GM23338 (cell line): Measurements from ENCODE around the gene DOCK1. TPM values are rescaled to one million over a fixed set of nuclear protein-coding genes. Genes with fewer than 3 reads are reported as not detected.

Experiments used
- ATAC-seq: fragments of 200-7000 bp; cut with Tn5 transposase; 3 replicates; pipeline ENCODE4 v1.9.1; 2020
- DNase-seq: peaks from one replicate; pipeline ENCODE4 v3.0.0-alpha.2; 2015; ENCODE audit warnings: low spot score
- H2AFZ ChIP-seq: fragments of 200-600 bp; sonication (generic); 2 replicates; pipeline ENCODE4 v1.8.0; 2016; ENCODE audit warnings: antibody characterized with exemption, mild to moderate bottlenecking, moderate library complexity
- H3F3A ChIP-seq: fragments of 200-600 bp; sonication (generic); replicated peaks from 2 replicates; pipeline ENCODE4 v1.8.0; 2017; ENCODE audit warnings: antibody characterized with exemption, mixed run types, low read depth
- H3K27ac ChIP-seq: fragments of 200-600 bp; sonication (generic); 2 replicates; pipeline ENCODE4 v1.6.1; 2016; ENCODE audit warnings: low read depth
- H3K27me3 ChIP-seq: fragments of 200-600 bp; sonication (generic); 2 replicates; pipeline ENCODE4 v1.8.0; 2016; ENCODE audit warnings: mild to moderate bottlenecking, mixed run types, moderate library complexity; ENCODE audit not compliant: insufficient read depth
- H3K36me3 ChIP-seq: fragments of 200-600 bp; sonication (generic); 2 replicates; pipeline ENCODE4 v1.8.0; 2016; ENCODE audit warnings: mild to moderate bottlenecking; ENCODE audit not compliant: insufficient read depth
- H3K4me1 ChIP-seq: fragments of 200-600 bp; sonication (generic); 2 replicates; pipeline ENCODE4 v1.8.0; 2016; ENCODE audit warnings: mild to moderate bottlenecking, moderate library complexity; ENCODE audit not compliant: insufficient read depth
- H3K4me2 ChIP-seq: fragments of 200-600 bp; sonication (generic); 2 replicates; pipeline ENCODE4 v1.7.1; 2017; ENCODE audit warnings: mixed run types
- H3K4me3 ChIP-seq: fragments of 200-600 bp; sonication (generic); 2 replicates; pipeline ENCODE4 v1.6.1; 2016; ENCODE audit warnings: mixed run types
- H3K79me2 ChIP-seq: fragments of 200-600 bp; sonication (generic); replicated peaks from 2 replicates; pipeline ENCODE4 v1.8.0; 2017; ENCODE audit warnings: mild to moderate bottlenecking; ENCODE audit not compliant: insufficient read depth
- H3K9me2 ChIP-seq: fragments of 200-600 bp; sonication (generic); 2 replicates; pipeline ENCODE4 v1.8.0; 2017; ENCODE audit not compliant: insufficient read depth
- H4K20me1 ChIP-seq: fragments of 200-600 bp; sonication (generic); replicated peaks from 2 replicates; pipeline ENCODE4 v1.8.0; 2017; ENCODE audit warnings: mild to moderate bottlenecking; ENCODE audit not compliant: insufficient read depth
- H3K27ac Mint-ChIP-seq: 2 replicates; pipeline ENCODE4 v1.8.0; 2020; ENCODE audit warnings: inconsistent platforms, mild to moderate bottlenecking, moderate library complexity, mixed read lengths
- H3K27me3 Mint-ChIP-seq: 3 replicates; pipeline ENCODE4 v1.8.0; 2022; ENCODE audit warnings: low read depth, mild to moderate bottlenecking, moderate library complexity, mixed read lengths, inconsistent platforms; ENCODE audit not compliant: insufficient read depth, poor library complexity
- H3K36me3 Mint-ChIP-seq: 3 replicates; pipeline ENCODE4 v1.8.0; 2021; ENCODE audit warnings: low read depth, mild to moderate bottlenecking, inconsistent platforms, moderate library complexity, mixed read lengths
- H3K4me1 Mint-ChIP-seq: 3 replicates; pipeline ENCODE4 v1.8.0; 2020; ENCODE audit warnings: mild to moderate bottlenecking, inconsistent platforms, mixed read lengths
- H3K4me3 Mint-ChIP-seq: 3 replicates; pipeline ENCODE4 v1.8.0; 2021; ENCODE audit warnings: moderate library complexity, mild to moderate bottlenecking, inconsistent platforms, mixed read lengths
- H3K9me3 Mint-ChIP-seq: 3 replicates; pipeline ENCODE4 v1.8.0; 2020; ENCODE audit warnings: moderate library complexity, mild to moderate bottlenecking, inconsistent platforms, mixed read lengths
- CREB1 ChIP-seq: fragments of 250-450 bp; sonication (Bioruptor Pico); IDR thresholded peaks from 2 replicates; pipeline ENCODE4 v1.5.0; 2020; ENCODE audit warnings: low read depth, mild to moderate bottlenecking, moderate library complexity
- EZH2phosphoT487 ChIP-seq: fragments of 200-600 bp; sonication (generic); IDR thresholded peaks from one replicate; pipeline ENCODE4 v1.8.1; 2018; ENCODE audit warnings: antibody characterized with exemption; ENCODE audit not compliant: unreplicated experiment
- JUNB ChIP-seq: IDR thresholded peaks from one replicate; pipeline ENCODE4 v1.6.1; 2016; ENCODE audit warnings: antibody characterized with exemption; ENCODE audit not compliant: unreplicated experiment
- NANOG ChIP-seq: IDR thresholded peaks from 2 replicates; pipeline ENCODE4 v1.6.1; 2016; ENCODE audit warnings: antibody characterized with exemption, borderline replicate concordance
- POLR2AphosphoS5 ChIP-seq: IDR thresholded peaks from 2 replicates; pipeline ENCODE4 v1.6.1; 2016; ENCODE audit warnings: antibody characterized with exemption, low read depth
- ZNF114 ChIP-seq: fragments of 250-450 bp; sonication (Bioruptor Pico); IDR thresholded peaks from 2 replicates; pipeline ENCODE4 v1.5.0; 2020; ENCODE audit warnings: mild to moderate bottlenecking, moderate library complexity
- polyA plus RNA-seq: library from polyadenylated mRNA; unstranded; fragments of >200 nt; fragmentation: Nextera tagmentation; extraction: Ambion mirVana; gene quantifications from 2 replicates; pipeline ENCODE4 v1.2.1, GENCODE V29; 2016
- total RNA-seq: library from RNA; depleted of rRNA; stranded (reverse); fragments of >200 nt; shearing (Covaris generic); gene quantifications from 2 replicates; pipeline ENCODE4 v1.2.3, GENCODE V29; 2014
- TF ChIP-seq, protein P1 (sequence below), 2 experiments: fragments of 200-600 bp in 1 of 2; sonication (generic) in 1 of 2; conservative IDR thresholded peaks; 2 replicates each; pipeline versions ENCODE4 v1.5.1 to v1.6.1; 2016 to 2017; ENCODE audit warnings: antibody characterized with exemption in 2 of 2, low read depth in 2 of 2, mild to moderate bottlenecking in 2 of 2, moderate library complexity in 1 of 2
- TF ChIP-seq, protein P2 (sequence below): fragments of 250-450 bp; sonication (Bioruptor Pico); IDR thresholded peaks from 2 replicates; pipeline ENCODE4 v1.5.0; 2020; ENCODE audit warnings: mild to moderate bottlenecking, moderate library complexity

DOCK1 gene
- total and polyA plus RNA-seq, 2 experiments from 2014 or later: 13.2 to 55.3 TPM

DNA sequence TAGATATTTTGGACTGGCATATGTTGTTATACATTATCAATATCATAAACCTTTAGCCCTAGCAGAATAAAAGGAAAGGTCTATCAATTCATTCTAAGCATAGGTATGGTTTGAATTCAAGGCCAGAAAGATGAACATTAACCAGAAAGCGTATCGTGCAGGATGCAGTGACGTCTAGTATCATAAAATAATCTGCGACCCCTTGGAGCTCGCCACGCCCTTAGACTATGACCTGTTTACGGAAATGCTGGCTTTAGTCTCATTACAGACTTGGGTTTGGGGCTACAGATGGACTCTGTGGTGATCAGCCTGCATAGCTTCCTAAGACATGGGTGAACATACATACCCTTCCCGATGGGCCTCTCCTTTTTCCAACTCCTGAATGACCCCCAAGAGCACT, 269.6 kb downstream of the DOCK1 start (continued):
- TF ChIP-seq, protein P1, sequence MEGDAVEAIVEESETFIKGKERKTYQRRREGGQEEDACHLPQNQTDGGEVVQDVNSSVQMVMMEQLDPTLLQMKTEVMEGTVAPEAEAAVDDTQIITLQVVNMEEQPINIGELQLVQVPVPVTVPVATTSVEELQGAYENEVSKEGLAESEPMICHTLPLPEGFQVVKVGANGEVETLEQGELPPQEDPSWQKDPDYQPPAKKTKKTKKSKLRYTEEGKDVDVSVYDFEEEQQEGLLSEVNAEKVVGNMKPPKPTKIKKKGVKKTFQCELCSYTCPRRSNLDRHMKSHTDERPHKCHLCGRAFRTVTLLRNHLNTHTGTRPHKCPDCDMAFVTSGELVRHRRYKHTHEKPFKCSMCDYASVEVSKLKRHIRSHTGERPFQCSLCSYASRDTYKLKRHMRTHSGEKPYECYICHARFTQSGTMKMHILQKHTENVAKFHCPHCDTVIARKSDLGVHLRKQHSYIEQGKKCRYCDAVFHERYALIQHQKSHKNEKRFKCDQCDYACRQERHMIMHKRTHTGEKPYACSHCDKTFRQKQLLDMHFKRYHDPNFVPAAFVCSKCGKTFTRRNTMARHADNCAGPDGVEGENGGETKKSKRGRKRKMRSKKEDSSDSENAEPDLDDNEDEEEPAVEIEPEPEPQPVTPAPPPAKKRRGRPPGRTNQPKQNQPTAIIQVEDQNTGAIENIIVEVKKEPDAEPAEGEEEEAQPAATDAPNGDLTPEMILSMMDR (conservative IDR thresholded peaks at IDR 0.05; ENCODE audit: low read depth in 2 of 2): no peak
- no peak for TF ChIP-seq EZH2phosphoT487

DNA sequence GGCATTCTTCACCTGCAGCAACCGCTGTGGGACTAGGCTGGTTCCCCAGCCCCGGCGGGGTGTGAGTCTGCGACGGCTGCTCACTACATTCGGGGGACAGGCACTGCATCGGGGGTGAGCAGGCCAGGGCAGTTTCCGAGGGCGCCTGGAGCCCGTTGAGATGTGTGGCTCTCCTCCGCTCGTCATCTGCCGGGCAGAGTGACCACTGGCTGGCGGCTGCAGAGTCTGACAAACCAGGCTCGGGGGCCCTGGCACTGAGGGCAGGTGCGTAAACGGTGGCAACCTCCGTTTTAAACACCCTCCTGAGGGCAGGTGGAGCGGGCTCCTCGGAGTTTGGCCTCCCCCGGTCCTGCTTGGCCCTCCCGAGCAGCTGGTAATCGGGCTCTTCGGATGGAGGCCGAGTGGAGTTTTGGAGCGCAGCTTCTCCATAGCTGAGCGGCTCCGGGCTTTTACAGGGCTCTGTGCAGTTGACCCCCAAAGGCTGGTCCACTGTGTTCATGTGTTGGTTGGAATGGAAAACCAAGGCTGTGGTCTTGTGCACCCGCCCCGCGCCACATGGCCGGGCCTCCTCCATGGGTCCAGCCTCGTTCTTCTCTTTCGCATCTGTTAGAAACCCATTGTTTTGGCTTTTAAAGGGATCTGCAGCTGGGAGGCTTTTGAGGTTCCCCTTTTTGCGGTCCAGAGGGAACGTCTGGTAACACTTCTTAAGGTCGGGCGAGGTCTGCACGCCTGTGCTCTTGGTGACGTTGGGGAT, 270.3 kb downstream of the DOCK1 start:
- Histone ChIP-seq H3K36me3 (no peaks in the 10 kb centered on the region), H3K79me2 (no peaks in the 10 kb centered on the region), H3K27me3 (no peaks in the 10 kb centered on the region), H3F3A (no peaks in the 10 kb centered on the region), H2AFZ (no peak overlapping the region), H3K4me3 (no peak overlapping the region), H3K9me2 (no peaks in the 10 kb centered on the region), H4K20me1 (no peaks in the 10 kb centered on the region), H3K4me2 (no peak overlapping the region), H3K27ac (no peak overlapping the region), H3K4me1 (no peaks in the 10 kb centered on the region)
- Mint-ChIP-seq H3K36me3 (no peaks in the 10 kb centered on the region), H3K4me3 (no peak overlapping the region), H3K4me1 (peaks cover 11% of the 10 kb centered on the region), H3K27me3 (peaks cover 7% of the 10 kb centered on the region), H3K27ac (no peak overlapping the region; the same call in 1 of the 2 replicates), H3K9me3 (no peaks in the 10 kb centered on the region)
- DNase-seq (no peak), ATAC-seq (no peak)
- TF ChIP-seq JUNB: no peak
- TF ChIP-seq ZNF114 (CRISPR knock-in tag): no peak
- no peak for TF ChIP-seq NANOG

DNA sequence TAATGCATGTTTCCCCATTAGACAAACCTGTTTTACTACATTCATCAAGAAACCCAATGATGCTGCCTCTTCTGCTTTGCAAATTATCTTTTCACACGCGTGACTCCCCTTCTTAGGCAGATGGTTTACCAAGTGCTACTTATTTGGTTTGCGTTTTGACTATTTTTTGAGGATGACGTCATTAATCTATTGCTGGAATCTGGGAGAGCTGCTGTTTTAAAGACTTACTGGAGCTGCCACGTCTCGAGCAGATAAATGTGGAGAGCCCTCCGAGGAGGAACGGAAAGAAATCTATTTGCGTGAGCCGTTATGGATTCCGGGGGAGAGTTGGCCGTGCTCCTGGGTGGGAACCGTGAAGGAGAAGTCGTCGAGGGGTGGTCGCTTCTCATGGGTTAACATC, 271.4 kb downstream of the DOCK1 start:
- Mint-ChIP-seq H3K4me1 (peaks cover 11% of the 10 kb centered on the region), H3K27ac (peak overlapping the region; percentile 64; the same call in 1 of the 2 replicates), H3K27me3 (peaks cover 9% of the 10 kb centered on the region), H3K36me3 (no peaks in the 10 kb centered on the region), H3K9me3 (no peaks in the 10 kb centered on the region), H3K4me3 (no peak overlapping the region)
- Histone ChIP-seq H3K27ac (no peak overlapping the region), H3K27me3 (no peaks in the 10 kb centered on the region), H2AFZ (no peak overlapping the region), H3K4me3 (no peak overlapping the region), H3K79me2 (no peaks in the 10 kb centered on the region), H3K4me2 (no peak overlapping the region), H3F3A (no peaks in the 10 kb centered on the region), H3K36me3 (no peaks in the 10 kb centered on the region), H3K9me2 (no peaks in the 10 kb centered on the region), H3K4me1 (no peaks in the 10 kb centered on the region), H4K20me1 (no peaks in the 10 kb centered on the region)
- DNase-seq: no peak
- no peak for ATAC-seq
- TF ChIP-seq JUNB (no peak), POLR2AphosphoS5 (no peak), CREB1 (CRISPR knock-in tag) (no peak), NANOG (no peak)
- TF ChIP-seq, protein P2, sequence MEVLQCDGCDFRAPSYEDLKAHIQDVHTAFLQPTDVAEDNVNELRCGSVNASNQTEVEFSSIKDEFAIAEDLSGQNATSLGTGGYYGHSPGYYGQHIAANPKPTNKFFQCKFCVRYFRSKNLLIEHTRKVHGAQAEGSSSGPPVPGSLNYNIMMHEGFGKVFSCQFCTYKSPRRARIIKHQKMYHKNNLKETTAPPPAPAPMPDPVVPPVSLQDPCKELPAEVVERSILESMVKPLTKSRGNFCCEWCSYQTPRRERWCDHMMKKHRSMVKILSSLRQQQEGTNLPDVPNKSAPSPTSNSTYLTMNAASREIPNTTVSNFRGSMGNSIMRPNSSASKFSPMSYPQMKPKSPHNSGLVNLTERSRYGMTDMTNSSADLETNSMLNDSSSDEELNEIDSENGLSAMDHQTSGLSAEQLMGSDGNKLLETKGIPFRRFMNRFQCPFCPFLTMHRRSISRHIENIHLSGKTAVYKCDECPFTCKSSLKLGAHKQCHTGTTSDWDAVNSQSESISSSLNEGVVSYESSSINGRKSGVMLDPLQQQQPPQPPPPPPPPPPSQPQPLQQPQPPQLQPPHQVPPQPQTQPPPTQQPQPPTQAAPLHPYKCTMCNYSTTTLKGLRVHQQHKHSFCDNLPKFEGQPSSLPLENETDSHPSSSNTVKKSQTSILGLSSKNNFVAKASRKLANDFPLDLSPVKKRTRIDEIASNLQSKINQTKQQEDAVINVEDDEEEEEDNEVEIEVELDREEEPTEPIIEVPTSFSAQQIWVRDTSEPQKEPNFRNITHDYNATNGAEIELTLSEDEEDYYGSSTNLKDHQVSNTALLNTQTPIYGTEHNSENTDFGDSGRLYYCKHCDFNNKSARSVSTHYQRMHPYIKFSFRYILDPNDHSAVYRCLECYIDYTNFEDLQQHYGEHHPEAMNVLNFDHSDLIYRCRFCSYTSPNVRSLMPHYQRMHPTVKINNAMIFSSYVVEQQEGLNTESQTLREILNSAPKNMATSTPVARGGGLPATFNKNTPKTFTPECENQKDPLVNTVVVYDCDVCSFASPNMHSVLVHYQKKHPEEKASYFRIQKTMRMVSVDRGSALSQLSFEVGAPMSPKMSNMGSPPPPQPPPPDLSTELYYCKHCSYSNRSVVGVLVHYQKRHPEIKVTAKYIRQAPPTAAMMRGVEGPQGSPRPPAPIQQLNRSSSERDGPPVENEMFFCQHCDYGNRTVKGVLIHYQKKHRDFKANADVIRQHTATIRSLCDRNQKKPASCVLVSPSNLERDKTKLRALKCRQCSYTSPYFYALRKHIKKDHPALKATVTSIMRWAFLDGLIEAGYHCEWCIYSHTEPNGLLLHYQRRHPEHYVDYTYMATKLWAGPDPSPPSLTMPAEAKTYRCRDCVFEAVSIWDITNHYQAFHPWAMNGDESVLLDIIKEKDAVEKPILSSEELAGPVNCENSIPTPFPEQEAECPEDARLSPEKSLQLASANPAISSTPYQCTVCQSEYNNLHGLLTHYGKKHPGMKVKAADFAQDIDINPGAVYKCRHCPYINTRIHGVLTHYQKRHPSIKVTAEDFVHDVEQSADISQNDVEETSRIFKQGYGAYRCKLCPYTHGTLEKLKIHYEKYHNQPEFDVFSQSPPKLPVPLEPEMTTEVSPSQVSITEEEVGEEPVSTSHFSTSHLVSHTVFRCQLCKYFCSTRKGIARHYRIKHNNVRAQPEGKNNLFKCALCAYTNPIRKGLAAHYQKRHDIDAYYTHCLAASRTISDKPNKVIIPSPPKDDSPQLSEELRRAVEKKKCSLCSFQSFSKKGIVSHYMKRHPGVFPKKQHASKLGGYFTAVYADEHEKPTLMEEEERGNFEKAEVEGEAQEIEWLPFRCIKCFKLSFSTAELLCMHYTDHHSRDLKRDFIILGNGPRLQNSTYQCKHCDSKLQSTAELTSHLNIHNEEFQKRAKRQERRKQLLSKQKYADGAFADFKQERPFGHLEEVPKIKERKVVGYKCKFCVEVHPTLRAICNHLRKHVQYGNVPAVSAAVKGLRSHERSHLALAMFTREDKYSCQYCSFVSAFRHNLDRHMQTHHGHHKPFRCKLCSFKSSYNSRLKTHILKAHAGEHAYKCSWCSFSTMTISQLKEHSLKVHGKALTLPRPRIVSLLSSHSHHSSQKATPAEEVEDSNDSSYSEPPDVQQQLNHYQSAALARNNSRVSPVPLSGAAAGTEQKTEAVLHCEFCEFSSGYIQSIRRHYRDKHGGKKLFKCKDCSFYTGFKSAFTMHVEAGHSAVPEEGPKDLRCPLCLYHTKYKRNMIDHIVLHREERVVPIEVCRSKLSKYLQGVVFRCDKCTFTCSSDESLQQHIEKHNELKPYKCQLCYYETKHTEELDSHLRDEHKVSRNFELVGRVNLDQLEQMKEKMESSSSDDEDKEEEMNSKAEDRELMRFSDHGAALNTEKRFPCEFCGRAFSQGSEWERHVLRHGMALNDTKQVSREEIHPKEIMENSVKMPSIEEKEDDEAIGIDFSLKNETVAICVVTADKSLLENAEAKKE (CRISPR knock-in tag): no peak
- TF ChIP-seq, protein P1 (conservative IDR thresholded peaks at IDR 0.05; ENCODE audit: low read depth in 2 of 2): no peak
